ENCODE data around the gene KCNIP4. TPM values are rescaled to one million over a fixed set of nuclear protein-coding genes. Genes with fewer than 3 reads are reported as not detected.

Gene KCNIP4
- total RNA-seq, 1 experiment from 2014 or later, result 0.91 TPM

DNA sequence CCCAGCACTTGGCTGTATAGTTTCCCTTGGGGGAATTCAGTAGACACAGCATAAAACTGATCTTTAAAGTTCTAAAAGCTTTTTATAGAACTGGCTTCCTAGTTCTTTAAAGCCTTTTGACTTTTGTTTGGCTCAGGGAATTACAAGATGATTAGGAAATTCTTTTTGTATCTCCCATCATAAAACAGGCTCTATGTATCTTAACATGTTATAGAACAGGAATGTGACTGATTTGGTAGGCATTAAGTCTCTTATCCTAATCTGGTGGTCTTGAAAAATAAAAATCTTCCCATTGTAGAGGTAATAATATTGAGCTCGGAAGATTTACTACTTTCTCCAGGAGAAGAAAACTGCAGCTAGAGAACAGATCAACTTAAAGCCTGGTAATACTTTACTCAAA, 262.7 kb downstream of the KCNIP4 start:
- Mint-ChIP-seq H3K27me3 (ENCODE audit: insufficient read depth, unreplicated experiment) (no peaks in the 10 kb centered on the region), H3K9me3 (ENCODE audit: unreplicated experiment) (no peaks in the 10 kb centered on the region), H3K27ac (ENCODE audit: low read depth, unreplicated experiment) (no peak overlapping the region), H3K36me3 (ENCODE audit: insufficient read depth, unreplicated experiment) (no peaks in the 10 kb centered on the region), H3K4me3 (ENCODE audit: unreplicated experiment) (no peak overlapping the region), H3K4me1 (ENCODE audit: insufficient read depth, unreplicated experiment) (no peaks in the 10 kb centered on the region)
- intact Hi-C loops (cut with micrococcal nuclease), result no loop called here
- POLR2A ChIA-PET, result no interaction called here
- CTCF ChIA-PET, result no interaction called here
- TF ChIP-seq, protein P1, sequence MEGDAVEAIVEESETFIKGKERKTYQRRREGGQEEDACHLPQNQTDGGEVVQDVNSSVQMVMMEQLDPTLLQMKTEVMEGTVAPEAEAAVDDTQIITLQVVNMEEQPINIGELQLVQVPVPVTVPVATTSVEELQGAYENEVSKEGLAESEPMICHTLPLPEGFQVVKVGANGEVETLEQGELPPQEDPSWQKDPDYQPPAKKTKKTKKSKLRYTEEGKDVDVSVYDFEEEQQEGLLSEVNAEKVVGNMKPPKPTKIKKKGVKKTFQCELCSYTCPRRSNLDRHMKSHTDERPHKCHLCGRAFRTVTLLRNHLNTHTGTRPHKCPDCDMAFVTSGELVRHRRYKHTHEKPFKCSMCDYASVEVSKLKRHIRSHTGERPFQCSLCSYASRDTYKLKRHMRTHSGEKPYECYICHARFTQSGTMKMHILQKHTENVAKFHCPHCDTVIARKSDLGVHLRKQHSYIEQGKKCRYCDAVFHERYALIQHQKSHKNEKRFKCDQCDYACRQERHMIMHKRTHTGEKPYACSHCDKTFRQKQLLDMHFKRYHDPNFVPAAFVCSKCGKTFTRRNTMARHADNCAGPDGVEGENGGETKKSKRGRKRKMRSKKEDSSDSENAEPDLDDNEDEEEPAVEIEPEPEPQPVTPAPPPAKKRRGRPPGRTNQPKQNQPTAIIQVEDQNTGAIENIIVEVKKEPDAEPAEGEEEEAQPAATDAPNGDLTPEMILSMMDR (IDR thresholded peaks at IDR 0.05; ENCODE audit: unreplicated experiment), result no peak
- no TSS peak for BruUV-seq (replicated peaks)
- DNase-seq (ENCODE audit: unreplicated experiment), result no peak

DNA sequence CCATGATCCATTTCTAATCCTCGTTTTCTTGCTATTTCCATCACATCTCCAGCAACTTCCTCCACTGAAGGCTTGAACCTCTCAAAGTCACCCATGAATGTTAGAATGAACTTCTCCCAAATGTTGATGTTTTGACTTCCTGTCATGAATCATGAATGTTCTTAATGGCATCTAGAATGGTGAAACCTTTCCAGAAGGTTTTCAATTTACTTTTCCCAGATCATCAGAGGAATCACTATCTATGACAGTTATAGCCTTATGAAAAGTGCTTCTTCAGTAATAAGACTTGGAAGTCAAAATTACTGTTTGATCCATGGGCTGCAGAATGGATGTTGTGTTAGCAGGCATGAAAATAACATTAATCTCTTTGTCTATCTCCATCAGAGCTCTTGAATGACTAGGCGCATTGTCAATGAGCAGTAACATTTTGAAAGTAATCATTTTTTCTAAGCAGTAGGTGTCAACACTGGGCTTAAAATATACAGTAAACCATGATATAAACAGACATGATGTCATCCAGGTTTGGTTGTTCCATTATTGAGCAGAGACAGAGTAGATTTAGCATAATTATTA, 268.2 kb downstream of the KCNIP4 start:
- Mint-ChIP-seq H3K27ac (ENCODE audit: low read depth, unreplicated experiment) (no peak overlapping the region), H3K4me1 (ENCODE audit: insufficient read depth, unreplicated experiment) (no peaks in the 10 kb centered on the region), H3K9me3 (ENCODE audit: unreplicated experiment) (no peaks in the 10 kb centered on the region), H3K27me3 (ENCODE audit: insufficient read depth, unreplicated experiment) (no peaks in the 10 kb centered on the region), H3K4me3 (ENCODE audit: unreplicated experiment) (no peak overlapping the region), H3K36me3 (ENCODE audit: insufficient read depth, unreplicated experiment) (no peaks in the 10 kb centered on the region)
- POLR2A ChIA-PET, result no interaction called here
- intact Hi-C loops (cut with micrococcal nuclease), result no loop called here
- TF ChIP-seq, protein P1 (IDR thresholded peaks at IDR 0.05; ENCODE audit: unreplicated experiment), result no peak
- CTCF ChIA-PET, result interaction anchor here (0.7 kb wide), 1 partner anchor 111 kb away, joined by 3 read pairs; no protein-coding TSS in a partner anchor
- DNase-seq (ENCODE audit: unreplicated experiment), result no peak
- no TSS peak for BruUV-seq (replicated peaks)

DNA sequence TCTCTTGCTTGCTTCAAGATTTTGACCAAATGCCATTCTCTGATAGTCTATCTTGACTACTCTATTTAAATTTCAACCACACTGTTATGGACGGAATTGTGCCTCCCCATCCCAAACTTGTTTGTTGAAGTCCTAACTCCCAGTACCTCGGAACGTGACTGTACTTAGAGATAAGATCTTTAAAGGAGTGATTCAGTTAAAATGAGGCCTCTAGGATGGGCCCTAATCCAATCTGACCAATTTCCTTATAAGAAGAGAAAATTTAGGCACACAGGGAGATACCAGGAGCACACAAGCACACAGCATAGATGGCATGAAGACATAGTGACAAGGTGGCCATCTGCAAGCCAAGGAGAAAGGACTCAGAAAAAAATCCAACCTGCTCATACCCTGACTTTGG, 269.9 kb downstream of the KCNIP4 start:
- no peak overlapping the region for H3K27ac Mint-ChIP-seq (ENCODE audit: low read depth, unreplicated experiment)
- TF ChIP-seq, protein P1 (IDR thresholded peaks at IDR 0.05; ENCODE audit: unreplicated experiment), result no peak
- no peaks in the 10 kb centered on the region for H3K36me3 Mint-ChIP-seq (ENCODE audit: insufficient read depth, unreplicated experiment)
- ChIA-PET CTCF (no interaction called here), POLR2A (no interaction called here)
- no peak for DNase-seq (ENCODE audit: unreplicated experiment)
- H3K9me3 Mint-ChIP-seq (ENCODE audit: unreplicated experiment), result no peaks in the 10 kb centered on the region
- H3K4me1 Mint-ChIP-seq (ENCODE audit: insufficient read depth, unreplicated experiment), result no peaks in the 10 kb centered on the region
- intact Hi-C loops (cut with micrococcal nuclease), result no loop called here
- H3K27me3 Mint-ChIP-seq (ENCODE audit: insufficient read depth, unreplicated experiment), result no peaks in the 10 kb centered on the region
- H3K4me3 Mint-ChIP-seq (ENCODE audit: unreplicated experiment), result no peak overlapping the region
- BruUV-seq (replicated peaks), result no TSS peak

DNA sequence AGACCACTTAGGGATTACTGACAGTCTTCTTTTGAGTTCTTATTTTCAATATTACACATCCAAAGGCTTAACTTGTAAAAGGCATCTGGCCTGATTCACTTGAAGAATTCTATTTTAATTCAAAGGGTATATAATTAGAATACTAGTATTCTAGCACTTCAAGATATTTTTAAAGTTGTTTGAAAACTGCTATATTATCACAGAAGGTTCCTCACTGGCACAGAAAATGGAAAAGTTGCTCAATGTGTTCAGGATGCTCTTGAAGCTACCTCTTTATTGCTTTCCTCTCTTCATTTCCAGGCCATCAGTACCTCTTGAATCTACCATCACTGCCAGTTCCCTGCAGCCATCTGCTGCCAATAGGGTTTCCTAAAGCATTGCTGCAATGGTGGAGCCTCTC, 271.4 kb downstream of the KCNIP4 start:
- intact Hi-C loops (cut with micrococcal nuclease), result no loop called here
- TF ChIP-seq, protein P1 (IDR thresholded peaks at IDR 0.05; ENCODE audit: unreplicated experiment), result no peak
- Mint-ChIP-seq H3K27me3 (ENCODE audit: insufficient read depth, unreplicated experiment) (no peaks in the 10 kb centered on the region), H3K4me1 (ENCODE audit: insufficient read depth, unreplicated experiment) (no peaks in the 10 kb centered on the region), H3K9me3 (ENCODE audit: unreplicated experiment) (no peaks in the 10 kb centered on the region), H3K4me3 (ENCODE audit: unreplicated experiment) (no peak overlapping the region), H3K27ac (ENCODE audit: low read depth, unreplicated experiment) (no peak overlapping the region), H3K36me3 (ENCODE audit: insufficient read depth, unreplicated experiment) (no peaks in the 10 kb centered on the region)
- POLR2A ChIA-PET, result no interaction called here
- no TSS peak for BruUV-seq (replicated peaks)
- CTCF ChIA-PET, result no interaction called here
- no peak for DNase-seq (ENCODE audit: unreplicated experiment)
